HCT116 (cell line): ENCODE results near the gene XPA. TPM values are rescaled to one million over a fixed set of nuclear protein-coding genes. Genes with fewer than 3 reads are reported as not detected.

Experiments
- ATAC-seq: fragments of 200-7000 bp; cut with Tn5 transposase; 2 replicates; pipeline ENCODE4 v1.9.1; 2020; ENCODE audit warnings: mild to moderate bottlenecking, moderate library complexity
- BruUV-seq: library from RNA; stranded (reverse); fragments of 400-500 nt; replicated peaks from 2 replicates; lab custom pipeline; 2021; lab: Mats Ljungman, UMichigan
- CTCF ChIA-PET: fragments of 300-600 bp; sonication (Branson Sonifier 250); formaldehyde crosslinking; loops from one replicate; lab custom pipeline; 2021; ENCODE audit warnings: antibody characterized with exemption; lab: Charles Lee
- POLR2A ChIA-PET: fragments of 300-600, 350-600 bp; sonication (Branson Sonifier 250); formaldehyde crosslinking; loops from one replicate; lab custom pipeline; 2021; ENCODE audit warnings: antibody characterized with exemption; lab: Charles Lee
- RAD21 ChIA-PET, 2 experiments: fragments of 300-600 bp; sonication (Branson Sonifier 250); formaldehyde crosslinking; loops; one replicate each; lab custom pipeline; 2023; ENCODE audit warnings: low total read pairs in 2 of 2; ENCODE audit not compliant: uncharacterized antibody in 2 of 2, unreplicated experiment in 2 of 2, low non-redundant PET in 1 of 2; lab: Charles Lee
- DNase-seq: peaks from one replicate; pipeline ENCODE4 v3.0.0-alpha.2; 2010; ENCODE audit warnings: low read depth, low spot score
- H2AFZ ChIP-seq: fragments of 200-600 bp; shearing (Covaris generic), sonication (generic); 2 replicates; pipeline ENCODE4 v1.6.1; 2017; ENCODE audit warnings: low read depth, mixed run types, mixed read lengths, antibody characterized with exemption, low read length; ENCODE audit not compliant: poor library complexity, severe bottlenecking
- H3K27ac ChIP-seq: 2 replicates; pipeline ENCODE4 v1.5.1; 2012; ENCODE audit warnings: low read depth, low read length
- H3K27me3 ChIP-seq: fragments of 200-600 bp; sonication (generic); 2 replicates; pipeline ENCODE4 v1.6.1; 2016; ENCODE audit warnings: mixed run types, low read length, mixed read lengths; ENCODE audit not compliant: insufficient read depth
- H3K36me3 ChIP-seq, 2 experiments: fragments of 200-500 bp in 1 of 2; fragments of 200-600 bp in 1 of 2; sonication (Bioruptor generic) in 1 of 2; sonication (generic) in 1 of 2; 2 replicates each; pipeline versions ENCODE4 v1.5.1 to v1.6.1; 2014 to 2016; ENCODE audit warnings: low read length in 2 of 2, inconsistent platforms in 1 of 2, mixed read lengths in 1 of 2, mixed run types in 1 of 2; ENCODE audit not compliant: insufficient read depth in 2 of 2, control insufficient read depth in 1 of 2
- H3K4me1 ChIP-seq, 2 experiments: fragments of 200-600 bp in 1 of 2; sonication (generic) in 1 of 2; 2 replicates each; pipeline versions ENCODE4 v1.5.1 to v1.6.1; 2012 to 2017; ENCODE audit warnings: low read length in 2 of 2, inconsistent platforms in 1 of 2, mild to moderate bottlenecking in 1 of 2, mixed read lengths in 1 of 2, mixed run types in 1 of 2, moderate library complexity in 1 of 2; ENCODE audit not compliant: insufficient read depth in 2 of 2, control insufficient read depth in 1 of 2
- H3K4me2 ChIP-seq: fragments of 200-600 bp; sonication (generic); 2 replicates; pipeline ENCODE4 v1.6.1; 2017; ENCODE audit warnings: mixed run types, low read length, mixed read lengths
- H3K4me3 ChIP-seq, 2 experiments: fragments of 200-600 bp in 1 of 2; sonication (generic) in 1 of 2; replicated peaks in 1 of 2; 2 replicates each; pipeline ENCODE4 v1.5.1; 2011 to 2016; ENCODE audit warnings: low read length in 2 of 2, control low read depth in 1 of 2, low read depth in 1 of 2, mild to moderate bottlenecking in 1 of 2, mixed read lengths in 1 of 2, mixed run types in 1 of 2
- H3K79me2 ChIP-seq: fragments of 200-600 bp; sonication (generic); 2 replicates; pipeline ENCODE4 v1.6.1; 2017; ENCODE audit warnings: mild to moderate bottlenecking, mixed run types, low read length, moderate library complexity, mixed read lengths; ENCODE audit not compliant: insufficient read depth
- H3K9ac ChIP-seq: fragments of 200-600 bp; sonication (generic); 2 replicates; pipeline ENCODE4 v1.6.1; 2016; ENCODE audit warnings: low read length, mixed read lengths
- H3K9me2 ChIP-seq: fragments of 200-600 bp; sonication (generic), shearing (Covaris generic); 2 replicates; pipeline ENCODE4 v1.6.1; 2017; ENCODE audit warnings: mixed run types, mild to moderate bottlenecking, moderate library complexity; ENCODE audit not compliant: insufficient read depth
- H3K9me3 ChIP-seq, 2 experiments: fragments of 200-500 bp in 1 of 2; fragments of 200-600 bp in 1 of 2; sonication (Bioruptor generic) in 1 of 2; sonication (generic) in 1 of 2; 2 replicates each; pipeline ENCODE4 v1.6.1; 2014 to 2017; ENCODE audit warnings: low read length in 2 of 2, mixed read lengths in 2 of 2, inconsistent platforms in 1 of 2, low read depth in 1 of 2, mild to moderate bottlenecking in 1 of 2, mixed run types in 1 of 2, moderate library complexity in 1 of 2; ENCODE audit not compliant: control insufficient read depth in 1 of 2, insufficient read depth in 1 of 2
- H4K20me1 ChIP-seq: fragments of 200-600 bp; sonication (generic), shearing (Covaris generic); 2 replicates; pipeline ENCODE4 v1.6.1; 2017; ENCODE audit warnings: mixed run types, mild to moderate bottlenecking, moderate library complexity; ENCODE audit not compliant: insufficient read depth
- CEBPB ChIP-seq: IDR thresholded peaks from 2 replicates; pipeline ENCODE4 v1.6.1; 2012; ENCODE audit warnings: low read depth
- EZH2 ChIP-seq: fragments of 200-600 bp; sonication (generic); IDR thresholded peaks from 2 replicates; pipeline ENCODE4 v1.6.1; 2017; ENCODE audit warnings: antibody characterized with exemption, mixed run types
- EZH2phosphoT487 ChIP-seq: fragments of 200-600 bp; IDR thresholded peaks from 2 replicates; pipeline ENCODE4 v1.6.1; 2018; ENCODE audit warnings: antibody characterized with exemption, borderline replicate concordance
- FOSL1 ChIP-seq: IDR thresholded peaks from 2 replicates; pipeline ENCODE4 v1.6.1; 2012; ENCODE audit warnings: low read depth
- POLR2AphosphoS5 ChIP-seq: IDR thresholded peaks from 2 replicates; pipeline ENCODE4 v1.6.1; 2011; ENCODE audit warnings: mild to moderate bottlenecking, low read depth, low read length, moderate library complexity
- RAD21 ChIP-seq: IDR thresholded peaks from 2 replicates; pipeline ENCODE4 v1.6.1; 2012; ENCODE audit warnings: low read depth, mild to moderate bottlenecking
- ZBTB33 ChIP-seq: IDR thresholded peaks from 2 replicates; pipeline ENCODE4 v1.6.1; 2011; ENCODE audit warnings: mild to moderate bottlenecking, low read length, moderate library complexity; ENCODE audit not compliant: insufficient replicate concordance; ENCODE audit errors: extremely low read depth
- ZFX ChIP-seq: fragments of 450-650 bp; IDR thresholded peaks from 2 replicates; pipeline ENCODE4 v1.6.1; 2017
- ZNF274 ChIP-seq: fragments of 200-500 bp; sonication (Bioruptor generic); IDR thresholded peaks from 2 replicates; pipeline ENCODE4 v1.6.1; 2014; ENCODE audit warnings: mild to moderate bottlenecking, low read depth, low read length, inconsistent platforms
- intact Hi-C: fragments of 100-400 bp; cut with micrococcal nuclease; formaldehyde crosslinking; loops from 2 replicates; pipeline ENCODE4 v1.10.0; 2022
- total RNA-seq: library from RNA; stranded (reverse); gene quantifications from one replicate; pipeline ENCODE4 v1.2.1, GENCODE V29; 2021; ENCODE audit not compliant: unreplicated experiment

XPA gene
- total RNA-seq, 1 experiment from 2014 or later: 9.3 TPM

DNA sequence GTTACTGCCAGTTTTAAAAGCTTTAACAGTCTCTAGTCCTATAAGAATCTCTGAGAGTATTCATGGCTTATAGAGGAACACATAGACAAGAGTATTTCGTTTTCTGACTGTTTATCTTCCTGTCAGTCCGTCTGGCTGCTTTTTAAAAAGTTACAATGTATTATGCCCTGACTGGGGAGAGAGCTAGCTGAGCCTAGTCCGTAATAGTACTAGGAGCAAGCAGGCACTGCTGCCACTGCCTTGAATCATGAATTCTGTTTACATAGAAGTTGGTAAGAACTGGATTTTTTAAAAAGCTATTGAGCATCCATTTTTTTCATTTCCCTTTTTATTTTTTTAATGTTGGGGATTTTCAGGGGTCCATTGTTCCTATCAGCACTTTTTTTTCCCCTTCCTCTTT lies 26.6 kb downstream of the XPA start:
- ChIA-PET CTCF (no interaction called here), RAD21 (no interaction called here), POLR2A (no interaction called here)
- Histone ChIP-seq H3K36me3 (peaks cover 86 to 88% of the 10 kb centered on the region in 2 experiments), H3K79me2 (no peaks in the 10 kb centered on the region), H3K27me3 (no peaks in the 10 kb centered on the region), H3K27ac (no peak overlapping the region), H4K20me1 (no peaks in the 10 kb centered on the region), H2AFZ (no peak overlapping the region), H3K9ac (no peak overlapping the region), H3K9me3 (no peaks in the 10 kb centered on the region), H3K4me3 (no peak overlapping the region), H3K4me1 (no peaks in the 10 kb centered on the region), H3K4me2 (no peak overlapping the region), H3K9me2 (no peaks in the 10 kb centered on the region)
- no peak for TF ChIP-seq ZFX
- no TSS peak for BruUV-seq
- ATAC-seq: no peak
- no peak for DNase-seq
- intact Hi-C loops: no loop called here

DNA sequence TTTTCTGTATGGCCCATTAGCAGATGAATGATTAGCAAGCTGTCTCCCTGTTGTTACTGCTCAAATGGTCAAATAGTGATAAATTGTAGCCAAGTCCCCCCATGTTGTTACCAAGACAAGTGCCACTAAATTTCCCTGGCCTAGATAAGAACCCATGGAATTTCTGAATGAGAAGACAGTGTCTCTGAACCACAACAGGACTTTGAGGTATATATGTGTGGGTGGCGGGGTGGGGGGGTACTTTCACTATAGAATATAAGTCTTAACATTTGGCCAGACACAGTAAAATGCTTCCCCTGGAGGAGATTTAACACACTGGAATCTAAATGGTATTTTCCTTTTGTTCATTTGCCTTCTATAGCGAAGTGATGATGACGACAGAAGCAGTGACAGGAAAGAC lies 28.7 kb downstream of the XPA start:
- Histone ChIP-seq H3K4me2 (no peak overlapping the region), H3K79me2 (no peaks in the 10 kb centered on the region), H4K20me1 (no peaks in the 10 kb centered on the region), H3K9me2 (no peaks in the 10 kb centered on the region), H2AFZ (no peak overlapping the region), H3K4me3 (no peak overlapping the region), H3K27me3 (no peaks in the 10 kb centered on the region), H3K36me3 (peaks cover 81 to 83% of the 10 kb centered on the region in 2 experiments), H3K9me3 (no peaks in the 10 kb centered on the region), H3K9ac (no peak overlapping the region), H3K4me1 (no peaks in the 10 kb centered on the region), H3K27ac (no peak overlapping the region)
- CTCF ChIA-PET: no interaction called here
- intact Hi-C loops: no loop called here
- POLR2A ChIA-PET: no interaction called here
- BruUV-seq: no TSS peak
- ATAC-seq (no peak), DNase-seq (no peak)
- TF ChIP-seq RAD21 (no peak), EZH2 (no peak), CEBPB (no peak), EZH2phosphoT487 (no peak), ZNF274 (no peak), POLR2AphosphoS5 (no peak), ZBTB33 (no peak), FOSL1 (no peak)
- RAD21 ChIA-PET: no interaction called here
